Prostate gland (tissue), 2 donors: ENCODE data around the gene ELOA.

Source experiments
- CTCF ChIP-seq, 4 experiments: fragments of 200-600 bp in 2 of 4; fragments of 450-650 bp in 2 of 4; sonication (generic) in 2 of 4; IDR thresholded peaks; 1 replicate in 3 of 4; 2 replicates in 1 of 4; pipeline ENCODE4 v1.5.1; 2016 to 2019; ENCODE audit warnings: antibody characterized with exemption in 4 of 4, mild to moderate bottlenecking in 2 of 4, moderate library complexity in 2 of 4
- POLR2A ChIP-seq: fragments of 450-650 bp; IDR thresholded peaks from one replicate; pipeline ENCODE4 v1.6.1; 2016; ENCODE audit warnings: antibody characterized with exemption, mild to moderate bottlenecking
- POLR2AphosphoS5 ChIP-seq: sonication (generic); formaldehyde crosslinking; IDR thresholded peaks from one replicate; pipeline ENCODE4 v1.6.1; 2017; ENCODE audit warnings: antibody characterized with exemption

GRCh38 chr1:23701996-23702395 is 41.3 kb upstream of the ELOA start:
- no peak for TF ChIP-seq CTCF (IDR thresholded peaks at IDR 0.05)
- no peak for TF ChIP-seq POLR2AphosphoS5
- TF ChIP-seq POLR2A = no peak
